Stomach (tissue), 4 donors: ENCODE data around the gene SPTSSA.

Source experiments
- EP300 ChIP-seq: sonication (generic); formaldehyde crosslinking; IDR thresholded peaks from one replicate; pipeline ENCODE4 v1.6.1; 2017; ENCODE audit warnings: antibody characterized with exemption
- POLR2AphosphoS5 ChIP-seq, 3 donors: sonication (generic); formaldehyde crosslinking; IDR thresholded peaks; one replicate each; pipeline ENCODE4 v1.6.1; 2016; ENCODE audit warnings: antibody characterized with exemption in 3 of 3
- TF ChIP-seq, protein P1 (sequence below), 7 experiments: fragments of 450-650 bp in 4 of 7; fragments of 200-600 bp in 3 of 7; sonication (generic) in 3 of 7; IDR thresholded peaks; one replicate each; pipeline ENCODE4 v1.5.1; 2016 to 2019; ENCODE audit warnings: antibody characterized with exemption in 7 of 7, control low read depth in 2 of 7, mild to moderate bottlenecking in 1 of 7

DNA sequence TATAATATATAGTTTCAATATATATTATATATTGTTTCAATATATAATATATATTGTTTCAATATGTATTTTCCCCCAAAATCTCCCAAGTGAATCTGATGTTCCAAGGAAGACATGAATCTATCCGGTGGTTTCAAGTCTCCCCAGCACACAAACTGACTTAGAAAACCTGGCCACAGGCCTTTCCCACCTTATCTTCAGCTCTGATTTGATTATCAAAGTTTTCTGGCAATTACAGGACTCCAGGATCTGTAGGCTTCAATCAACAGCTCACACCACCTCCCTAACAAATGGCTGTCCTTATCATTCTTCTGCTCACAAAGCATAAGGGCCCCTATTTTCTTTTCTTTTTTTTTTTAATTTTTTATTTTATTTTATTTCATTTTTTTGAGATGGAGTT lies 22.7 kb upstream of the SPTSSA start:
- no peak for TF ChIP-seq EP300
- TF ChIP-seq POLR2AphosphoS5 (IDR thresholded peaks at IDR 0.05), result no peak
- TF ChIP-seq, protein P1, sequence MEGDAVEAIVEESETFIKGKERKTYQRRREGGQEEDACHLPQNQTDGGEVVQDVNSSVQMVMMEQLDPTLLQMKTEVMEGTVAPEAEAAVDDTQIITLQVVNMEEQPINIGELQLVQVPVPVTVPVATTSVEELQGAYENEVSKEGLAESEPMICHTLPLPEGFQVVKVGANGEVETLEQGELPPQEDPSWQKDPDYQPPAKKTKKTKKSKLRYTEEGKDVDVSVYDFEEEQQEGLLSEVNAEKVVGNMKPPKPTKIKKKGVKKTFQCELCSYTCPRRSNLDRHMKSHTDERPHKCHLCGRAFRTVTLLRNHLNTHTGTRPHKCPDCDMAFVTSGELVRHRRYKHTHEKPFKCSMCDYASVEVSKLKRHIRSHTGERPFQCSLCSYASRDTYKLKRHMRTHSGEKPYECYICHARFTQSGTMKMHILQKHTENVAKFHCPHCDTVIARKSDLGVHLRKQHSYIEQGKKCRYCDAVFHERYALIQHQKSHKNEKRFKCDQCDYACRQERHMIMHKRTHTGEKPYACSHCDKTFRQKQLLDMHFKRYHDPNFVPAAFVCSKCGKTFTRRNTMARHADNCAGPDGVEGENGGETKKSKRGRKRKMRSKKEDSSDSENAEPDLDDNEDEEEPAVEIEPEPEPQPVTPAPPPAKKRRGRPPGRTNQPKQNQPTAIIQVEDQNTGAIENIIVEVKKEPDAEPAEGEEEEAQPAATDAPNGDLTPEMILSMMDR (IDR thresholded peaks at IDR 0.05), result no peak
